Erythroblast (primary cell): ENCODE measurements around the gene FCER2.

Source experiments
- DNase-seq, 2 experiments: peaks; one replicate each; lab custom pipeline; 2025; lab: John Stamatoyannopoulos, UW
- GATA1 ChIP-seq: IDR thresholded peaks from 2 replicates; pipeline ENCODE4 v1.6.1; 2011; ENCODE audit warnings: low read depth, mild to moderate bottlenecking, control low read depth, low read length, moderate library complexity
- POLR2A ChIP-seq: IDR thresholded peaks from 2 replicates; pipeline ENCODE4 v1.6.1; 2011; ENCODE audit warnings: mild to moderate bottlenecking, low read length

FCER2 gene

DNA sequence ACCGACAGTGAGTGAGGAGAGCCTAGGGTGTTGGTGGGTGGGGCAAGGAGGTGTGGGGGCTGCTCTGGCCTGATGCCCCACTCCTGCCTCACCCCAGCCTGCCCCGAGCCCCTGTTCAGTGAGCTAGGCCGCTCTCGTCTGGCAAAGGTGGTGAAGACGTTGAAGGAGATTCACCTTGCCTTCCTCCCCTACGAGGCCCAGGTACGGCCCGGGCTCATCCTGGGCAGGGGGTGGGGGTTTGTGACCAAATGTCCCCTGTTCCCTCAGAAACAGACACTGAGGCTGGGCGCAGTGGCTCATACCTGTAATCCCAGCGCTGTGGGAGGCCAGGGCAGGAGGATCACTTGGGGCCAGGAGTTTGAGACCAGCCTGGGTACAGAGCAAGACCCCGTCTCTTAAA lies 61.1 kb downstream of the FCER2 start:
- TF ChIP-seq POLR2A (no peak), GATA1 (no peak)
- DNase-seq: no peak

DNA sequence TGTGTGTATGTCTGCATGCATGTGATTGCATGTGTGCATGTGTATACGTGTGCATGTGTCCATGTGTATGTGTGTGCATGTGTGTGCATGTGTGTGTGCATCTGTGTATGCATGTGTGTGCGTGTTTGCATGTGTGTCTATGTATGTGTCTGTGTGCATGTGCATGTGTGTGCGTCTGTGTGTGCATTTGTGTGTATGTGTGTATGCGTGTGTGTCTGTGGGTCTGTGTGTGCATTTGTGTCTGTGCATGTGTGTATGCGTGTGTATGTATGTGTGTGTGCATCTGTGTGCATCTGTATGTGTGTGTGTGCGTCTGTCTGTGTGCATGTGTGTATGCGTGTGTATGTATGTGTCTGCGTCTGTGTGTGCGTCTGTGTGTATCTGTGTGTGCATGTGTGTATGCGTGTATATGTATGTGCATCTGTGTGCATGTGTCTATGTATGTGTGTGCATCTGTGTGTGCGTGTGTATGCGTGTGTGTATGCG lies 62.0 kb downstream of the FCER2 start:
- no peak for DNase-seq
- TF ChIP-seq GATA1 (no peak), POLR2A (no peak)

DNA sequence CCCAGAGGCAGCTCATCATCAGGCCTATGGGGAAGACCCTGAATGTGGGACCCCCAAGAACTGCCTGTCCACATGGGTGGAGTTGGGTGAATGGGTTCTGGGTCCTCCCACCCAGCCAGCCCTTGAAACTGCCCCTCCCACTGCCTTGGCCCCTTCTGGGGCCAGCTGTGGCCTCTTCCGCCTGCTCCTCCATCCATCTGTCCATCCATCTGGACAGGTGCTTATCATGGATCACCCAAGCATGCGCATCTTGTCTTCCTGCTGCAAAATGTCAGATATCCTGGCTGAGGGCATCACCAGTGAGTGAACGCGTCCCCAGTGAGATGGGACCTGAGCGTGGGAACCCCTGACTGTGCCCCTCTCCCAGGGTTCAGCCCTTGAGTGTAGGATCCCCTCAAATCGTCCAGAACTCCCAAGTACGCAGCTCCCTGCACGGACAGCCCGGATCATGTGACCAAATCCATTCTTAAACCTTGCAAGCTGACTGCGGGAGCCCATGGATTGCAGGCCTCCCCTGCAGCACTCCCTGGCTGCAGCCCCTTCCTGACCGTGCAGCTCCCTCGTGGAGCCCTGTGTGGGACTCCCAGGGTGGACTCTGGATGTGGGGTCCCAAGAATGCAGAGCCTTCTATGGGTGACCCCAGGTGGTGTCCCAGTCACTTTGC lies 63.0 kb downstream of the FCER2 start:
- TF ChIP-seq GATA1: no peak
- TF ChIP-seq POLR2A: no peak
- no peak for DNase-seq
